CD14-positive monocyte (primary cell): ENCODE measurements around the gene NEIL3. TPM values are rescaled to one million over a fixed set of nuclear protein-coding genes. Genes with fewer than 3 reads are reported as not detected.

Source experiments
- DNase-seq, 3 donors: peaks; one replicate each; pipeline ENCODE4 v3.0.0-alpha.2; 2011 to 2022
- H2AFZ ChIP-seq: 2 replicates; pipeline ENCODE4 v1.6.0; 2012; ENCODE audit warnings: mild to moderate bottlenecking, low read depth, low read length, inconsistent platforms; ENCODE audit not compliant: insufficient read depth, poor library complexity, severe bottlenecking
- H3K27ac ChIP-seq, 2 donors: 1 replicate in 1 of 2; 2 replicates in 1 of 2; pipeline ENCODE4 v1.5.1; 2012 to 2013; ENCODE audit warnings: low read length in 2 of 2, control low read depth in 1 of 2, inconsistent platforms in 1 of 2, low read depth in 1 of 2, mild to moderate bottlenecking in 1 of 2
- H3K27me3 ChIP-seq, 2 donors: one replicate each; pipeline versions ENCODE4 v1.6.0 to v1.6.1; 2011 to 2013; ENCODE audit warnings: low read length in 2 of 2; ENCODE audit not compliant: control insufficient read depth in 2 of 2, insufficient read depth in 2 of 2
- H3K36me3 ChIP-seq, 2 donors: replicated peaks in 1 of 2; 1 replicate in 1 of 2; 2 replicates in 1 of 2; pipeline versions ENCODE4 v1.5.1 to v1.6.1; 2012 to 2013; ENCODE audit warnings: low read length in 2 of 2, control low read depth in 1 of 2, inconsistent platforms in 1 of 2, mild to moderate bottlenecking in 1 of 2; ENCODE audit not compliant: insufficient read depth in 2 of 2, control insufficient read depth in 1 of 2
- H3K4me1 ChIP-seq, 2 donors: 1 replicate in 1 of 2; 2 replicates in 1 of 2; pipeline versions ENCODE4 v1.5.1 to v1.6.1; 2012 to 2013; ENCODE audit warnings: low read length in 2 of 2, control low read depth in 1 of 2, inconsistent platforms in 1 of 2, mild to moderate bottlenecking in 1 of 2, moderate library complexity in 1 of 2; ENCODE audit not compliant: insufficient read depth in 2 of 2, control insufficient read depth in 1 of 2
- H3K4me2 ChIP-seq: replicated peaks from 2 replicates; pipeline ENCODE3; 2012; ENCODE audit warnings: low read length, moderate library complexity, mild to moderate bottlenecking; ENCODE audit not compliant: poor library complexity, severe bottlenecking; ENCODE audit errors: extremely low read depth
- H3K4me3 ChIP-seq, 3 experiments: fragments of 200-600 bp in 1 of 3; sonication (generic) in 1 of 3; replicated peaks in 1 of 3; 1 replicate in 2 of 3; 2 replicates in 1 of 3; pipeline ENCODE4 v1.5.1; 2011 to 2013; ENCODE audit warnings: low read length in 3 of 3, mild to moderate bottlenecking in 3 of 3, control low read depth in 2 of 3, low read depth in 2 of 3, inconsistent platforms in 1 of 3, moderate library complexity in 1 of 3
- H3K79me2 ChIP-seq: 2 replicates; pipeline ENCODE4 v1.6.0; 2012; ENCODE audit warnings: mild to moderate bottlenecking, control low read depth, inconsistent platforms, low read length, moderate library complexity; ENCODE audit not compliant: insufficient read depth
- H3K9ac ChIP-seq: 2 replicates; pipeline ENCODE4 v1.6.0; 2017; ENCODE audit warnings: low read length, mild to moderate bottlenecking; ENCODE audit not compliant: insufficient read depth, poor library complexity, severe bottlenecking
- H3K9me3 ChIP-seq, 2 donors: replicated peaks in 1 of 2; 1 replicate in 1 of 2; 2 replicates in 1 of 2; pipeline versions ENCODE4 v1.5.1 to v1.6.1; 2012 to 2013; ENCODE audit warnings: low read length in 2 of 2, control low read depth in 1 of 2; ENCODE audit not compliant: control insufficient read depth in 1 of 2, insufficient read depth in 1 of 2
- H4K20me1 ChIP-seq: 2 replicates; pipeline ENCODE4 v1.6.0; 2012; ENCODE audit warnings: mild to moderate bottlenecking, low read length, control low read depth, moderate library complexity; ENCODE audit not compliant: insufficient read depth
- H3K27ac Mint-ChIP-seq, 7 donors: one replicate each; pipeline ENCODE4 v1.8.0; 2020; ENCODE audit warnings: mild to moderate bottlenecking in 7 of 7, mixed read lengths in 7 of 7, moderate library complexity in 6 of 7, inconsistent platforms in 2 of 7
- H3K27me3 Mint-ChIP-seq, 3 donors: one replicate each; pipeline ENCODE4 v1.8.0; 2021 to 2022; ENCODE audit warnings: low read depth in 3 of 3, mild to moderate bottlenecking in 3 of 3, mixed read lengths in 3 of 3, moderate library complexity in 3 of 3, inconsistent platforms in 1 of 3
- H3K36me3 Mint-ChIP-seq, 2 donors: one replicate each; pipeline ENCODE4 v1.8.0; 2020; ENCODE audit warnings: mixed read lengths in 2 of 2, inconsistent platforms in 1 of 2, mild to moderate bottlenecking in 1 of 2
- H3K4me1 Mint-ChIP-seq: one replicate; pipeline ENCODE4 v1.8.0; 2020; ENCODE audit warnings: mild to moderate bottlenecking, mixed read lengths
- H3K4me3 Mint-ChIP-seq, 2 donors: one replicate each; pipeline ENCODE4 v1.8.0; 2020; ENCODE audit warnings: mild to moderate bottlenecking in 2 of 2, mixed read lengths in 2 of 2, moderate library complexity in 1 of 2
- H3K9me3 Mint-ChIP-seq, 7 donors: one replicate each; pipeline ENCODE4 v1.8.0; 2020 to 2022; ENCODE audit warnings: mixed read lengths in 7 of 7, mild to moderate bottlenecking in 6 of 7, moderate library complexity in 6 of 7, inconsistent platforms in 2 of 7
- WGBS: methylation state at CpG from one replicate; pipeline ENCODE4 v1.1.5; 2013; ENCODE audit warnings: missing lambda C conversion rate; ENCODE audit not compliant: insufficient coverage; 5-methylcytosine and 5-hydroxymethylcytosine counted together
- intact Hi-C, 2 donors: fragments of 100-400 bp; cut with micrococcal nuclease; formaldehyde crosslinking; loops; one replicate each; pipeline versions ENCODE4 v1.15.0 to v1.15.1; 2023
- polyA plus RNA-seq, 3 donors: library from polyadenylated mRNA; depleted of rRNA in 1 of 3; unstranded in 2 of 3; stranded (reverse) in 1 of 3; fragments of 300-500 nt in 2 of 3; fragments of >200 nt in 1 of 3; fragmentation: Illumina TruSeq in 2 of 3; gene quantifications; 1 replicate in 2 of 3; 2 replicates in 1 of 3; pipeline ENCODE4 v1.2.3, GENCODE V29; 2012 to 2021
- TF ChIP-seq, protein P1 (sequence below): fragments of 200-600 bp; IDR thresholded peaks from one replicate; pipeline ENCODE4 v1.8.0; 2022; ENCODE audit warnings: antibody characterized with exemption, mild to moderate bottlenecking

Gene NEIL3
- polyA plus RNA-seq, 3 donors, result 0.70 to 0.85 TPM; not detected in 1

DNA sequence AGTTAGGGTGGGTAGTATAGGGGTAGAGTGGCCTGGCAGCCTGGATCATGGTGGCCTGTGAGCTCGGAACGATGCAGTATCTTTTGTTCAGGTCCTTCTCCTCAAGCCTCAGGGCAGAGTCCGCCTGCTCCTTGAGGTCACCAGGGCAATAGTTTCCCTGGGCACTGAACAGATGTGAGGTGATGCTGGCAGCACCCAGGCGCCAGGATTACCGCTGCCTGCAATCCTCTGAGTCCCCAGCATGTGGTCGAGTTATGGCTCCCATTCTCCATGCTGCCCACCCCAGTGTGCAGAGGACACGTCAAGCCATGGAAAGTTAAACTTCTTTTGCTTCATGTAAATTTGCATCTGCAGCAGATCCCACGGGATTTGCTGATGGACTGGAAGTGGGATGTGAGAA is 38.7 kb downstream of the NEIL3 start:
- H3K27me3 Mint-ChIP-seq, result no peaks in the 10 kb centered on the region
- no peak overlapping the region for H3K4me3 Mint-ChIP-seq
- Histone ChIP-seq H3K4me2 (no peak overlapping the region), H3K79me2 (no peaks in the 10 kb centered on the region), H3K27me3 (no peaks in the 10 kb centered on the region), H3K9ac (no peak overlapping the region), H3K9me3 (no peaks in the 10 kb centered on the region), H4K20me1 (no peaks in the 10 kb centered on the region), H2AFZ (no peak overlapping the region), H3K4me3 (no peak overlapping the region), H3K27ac (no peak overlapping the region), H3K4me1 (no peaks in the 10 kb centered on the region), H3K36me3 (peaks cover 36 to 85% of the 10 kb centered on the region in 2 donors)
- intact Hi-C loops, result no loop called here
- DNase-seq, result no peak
- peak overlapping the region in 2 of 7 donors; percentile 47 to 51 for H3K27ac Mint-ChIP-seq
- H3K36me3 Mint-ChIP-seq, result peaks cover 48 to 77% of the 10 kb centered on the region in 2 donors
- TF ChIP-seq, protein P1, sequence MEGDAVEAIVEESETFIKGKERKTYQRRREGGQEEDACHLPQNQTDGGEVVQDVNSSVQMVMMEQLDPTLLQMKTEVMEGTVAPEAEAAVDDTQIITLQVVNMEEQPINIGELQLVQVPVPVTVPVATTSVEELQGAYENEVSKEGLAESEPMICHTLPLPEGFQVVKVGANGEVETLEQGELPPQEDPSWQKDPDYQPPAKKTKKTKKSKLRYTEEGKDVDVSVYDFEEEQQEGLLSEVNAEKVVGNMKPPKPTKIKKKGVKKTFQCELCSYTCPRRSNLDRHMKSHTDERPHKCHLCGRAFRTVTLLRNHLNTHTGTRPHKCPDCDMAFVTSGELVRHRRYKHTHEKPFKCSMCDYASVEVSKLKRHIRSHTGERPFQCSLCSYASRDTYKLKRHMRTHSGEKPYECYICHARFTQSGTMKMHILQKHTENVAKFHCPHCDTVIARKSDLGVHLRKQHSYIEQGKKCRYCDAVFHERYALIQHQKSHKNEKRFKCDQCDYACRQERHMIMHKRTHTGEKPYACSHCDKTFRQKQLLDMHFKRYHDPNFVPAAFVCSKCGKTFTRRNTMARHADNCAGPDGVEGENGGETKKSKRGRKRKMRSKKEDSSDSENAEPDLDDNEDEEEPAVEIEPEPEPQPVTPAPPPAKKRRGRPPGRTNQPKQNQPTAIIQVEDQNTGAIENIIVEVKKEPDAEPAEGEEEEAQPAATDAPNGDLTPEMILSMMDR, result no peak
- peaks cover 0 to 1% (median 0%) of the 10 kb centered on the region in 7 donors for H3K9me3 Mint-ChIP-seq
- 97% methylated on average over 6 of the region's 8 CpGs for WGBS
- H3K4me1 Mint-ChIP-seq, result no peaks in the 10 kb centered on the region

- Histone ChIP-seq H3K4me1 (no peaks in the 10 kb centered on the region), H3K27ac (no peak overlapping the region)
Observed at GRCh38 chr4:177349191-177349590, 39.5 kb downstream of the NEIL3 start.

More at GRCh38 chr4:177349191-177349590, 39.5 kb downstream of the NEIL3 start:
- Histone ChIP-seq H3K9ac (no peak overlapping the region), H2AFZ (no peak overlapping the region), H3K4me3 (no peak overlapping the region), H3K4me2 (no peak overlapping the region), H3K9me3 (no peaks in the 10 kb centered on the region), H3K79me2 (no peaks in the 10 kb centered on the region), H4K20me1 (no peaks in the 10 kb centered on the region), H3K27me3 (no peaks in the 10 kb centered on the region), H3K36me3 (peaks cover 42 to 91% of the 10 kb centered on the region in 2 donors)
- intact Hi-C loops, result no loop called here
- Mint-ChIP-seq H3K9me3 (peaks cover 0 to 1% (median 0%) of the 10 kb centered on the region in 7 donors), H3K27me3 (no peaks in the 10 kb centered on the region), H3K4me3 (no peak overlapping the region), H3K27ac (peak overlapping the region in 1 of 7 donors; percentile 40), H3K4me1 (no peaks in the 10 kb centered on the region), H3K36me3 (peaks cover 46 to 80% of the 10 kb centered on the region in 2 donors)
- TF ChIP-seq, protein P1, result no peak
- no CpG with 5 or more reads among the region's 6 CpGs for WGBS
- no peak for DNase-seq
